ENCODE results near the gene RANBP1.

Gene RANBP1

DNA sequence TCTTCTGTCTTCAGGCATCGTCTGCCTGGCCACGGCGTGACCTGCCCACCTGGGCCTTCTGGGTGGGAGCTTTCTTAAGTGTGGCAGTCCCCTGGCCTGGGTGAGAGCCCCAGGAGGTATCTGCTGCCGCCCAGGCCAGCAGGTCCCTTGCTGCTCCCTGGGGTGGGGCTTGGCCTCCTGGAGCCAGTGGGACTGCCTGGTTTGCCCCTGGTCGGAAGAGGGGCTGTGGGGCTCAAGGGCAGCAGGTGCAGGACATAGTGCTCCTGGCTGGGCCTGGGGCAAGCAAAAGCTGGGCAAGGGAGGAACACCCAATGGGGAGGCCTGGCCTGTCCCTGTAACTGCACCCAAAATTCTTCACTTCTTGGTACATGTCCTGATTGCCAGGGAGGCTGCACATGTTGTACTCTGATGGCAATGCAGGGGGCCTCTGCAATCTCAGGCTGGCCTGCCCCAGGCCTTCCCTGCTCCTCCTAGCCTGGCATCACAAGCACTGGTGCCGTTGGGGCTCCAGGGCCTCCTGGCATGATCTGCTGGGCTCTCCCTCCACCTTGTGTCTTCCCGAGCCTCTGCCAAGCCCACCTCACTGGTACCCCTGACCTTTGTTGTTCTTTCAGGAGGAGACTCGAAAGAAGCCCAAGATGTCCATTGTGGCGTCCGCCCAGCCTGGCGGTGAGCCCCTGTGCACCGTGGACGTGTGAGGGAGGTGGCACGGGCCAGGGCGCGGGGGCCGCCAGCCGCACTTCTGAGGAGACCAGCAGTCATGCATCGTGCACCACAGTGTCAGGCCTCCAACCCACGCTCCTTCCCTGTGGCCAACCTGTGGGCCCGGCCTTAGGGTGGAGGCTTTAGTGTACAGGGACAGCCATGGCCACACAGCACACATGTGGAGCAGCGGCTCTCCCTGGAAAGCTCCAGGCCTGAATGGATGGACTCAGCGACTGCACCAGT lies 6.2 kb upstream of the RANBP1 start:
- DNase-seq (ENCODE audit: extremely low spot score), result no peak
- no peak for TF ChIP-seq ZNF384 (IDR thresholded peaks at IDR 0.05)
- no peak for TF ChIP-seq HDGF (IDR thresholded peaks at IDR 0.05; ENCODE audit: borderline replicate concordance)
- TF ChIP-seq, protein P1, sequence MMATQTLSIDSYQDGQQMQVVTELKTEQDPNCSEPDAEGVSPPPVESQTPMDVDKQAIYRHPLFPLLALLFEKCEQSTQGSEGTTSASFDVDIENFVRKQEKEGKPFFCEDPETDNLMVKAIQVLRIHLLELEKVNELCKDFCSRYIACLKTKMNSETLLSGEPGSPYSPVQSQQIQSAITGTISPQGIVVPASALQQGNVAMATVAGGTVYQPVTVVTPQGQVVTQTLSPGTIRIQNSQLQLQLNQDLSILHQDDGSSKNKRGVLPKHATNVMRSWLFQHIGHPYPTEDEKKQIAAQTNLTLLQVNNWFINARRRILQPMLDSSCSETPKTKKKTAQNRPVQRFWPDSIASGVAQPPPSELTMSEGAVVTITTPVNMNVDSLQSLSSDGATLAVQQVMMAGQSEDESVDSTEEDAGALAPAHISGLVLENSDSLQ (IDR thresholded peaks at IDR 0.05), result no peak
- TF ChIP-seq NFRKB (IDR thresholded peaks at IDR 0.05), result no peak
- POLR2A ChIA-PET, result interaction anchor here (0.8 to 3.8 kb wide), 2 partner anchors 11 to 30 kb away, joined by 3 to 15 read pairs (median 9); partner anchors contain the start of gene DGCR8
- CTCF ChIA-PET, result interaction anchor here (1.4 to 1.5 kb wide), 2 partner anchors 14 to 27 kb away, joined by 4 to 8 read pairs; no protein-coding TSS in a partner anchor

DNA sequence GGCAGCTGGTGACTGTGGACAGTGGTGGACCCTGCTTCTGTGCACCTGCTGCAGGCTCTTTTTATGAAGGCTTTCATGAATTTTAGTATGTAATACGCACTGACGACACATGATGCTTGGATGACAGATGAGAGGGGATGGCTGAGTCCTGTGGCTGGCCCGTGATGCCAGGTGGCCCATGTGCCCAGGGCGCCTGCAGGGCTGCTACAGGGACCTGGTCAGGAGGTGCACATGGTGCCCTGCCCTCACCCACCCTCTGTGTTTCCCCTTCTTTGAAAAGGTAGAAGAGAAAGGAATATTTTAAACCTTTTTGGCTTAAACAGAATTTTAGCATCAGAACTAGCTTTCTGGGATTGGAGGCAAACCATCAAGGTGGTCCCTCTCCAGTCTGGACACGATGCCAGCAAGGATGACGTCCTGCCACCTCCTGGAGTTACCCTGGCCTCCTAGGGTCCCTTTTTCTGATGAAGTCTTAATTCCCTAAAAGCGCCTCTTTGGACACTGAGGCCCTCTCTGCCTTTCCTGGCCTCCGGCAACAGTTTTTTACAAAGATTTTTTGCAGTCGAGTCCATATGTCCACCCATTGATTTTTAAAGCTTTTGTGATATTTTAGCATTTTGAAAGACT lies 5.4 kb upstream of the RANBP1 start:
- no peak for DNase-seq (ENCODE audit: extremely low spot score)
- CTCF ChIA-PET, result interaction anchor here (0.6 to 1.5 kb wide), 3 partner anchors 9 to 28 kb away, joined by 3 to 8 read pairs (median 4); no protein-coding TSS in a partner anchor
- POLR2A ChIA-PET, result interaction anchor here (3.8 kb wide), 1 partner anchor 31 kb away, joined by 15 read pairs; the partner anchor contains the start of gene DGCR8
- no peak for TF ChIP-seq NFRKB (IDR thresholded peaks at IDR 0.05)
- no peak for TF ChIP-seq TARDBP (IDR thresholded peaks at IDR 0.05)
- TF ChIP-seq L3MBTL2 (conservative IDR thresholded peaks at IDR 0.05), result no peak
- TF ChIP-seq SP1 (IDR thresholded peaks at IDR 0.05), result no peak
- no peak for TF ChIP-seq FOXK2 (IDR thresholded peaks at IDR 0.05)
- no peak for TF ChIP-seq ELF4 (IDR thresholded peaks at IDR 0.05)
- no peak for TF ChIP-seq BHLHE40 (IDR thresholded peaks at IDR 0.05; ENCODE audit: borderline replicate concordance)
- TF ChIP-seq, protein P1 (IDR thresholded peaks at IDR 0.05), result no peak
- no peak for TF ChIP-seq FOXM1 (IDR thresholded peaks at IDR 0.05; ENCODE audit: borderline replicate concordance)
- no peak for TF ChIP-seq CTBP1 (IDR thresholded peaks at IDR 0.05; ENCODE audit: borderline replicate concordance)
- no peak for TF ChIP-seq ZNF384 (IDR thresholded peaks at IDR 0.05)
- TF ChIP-seq LEF1 (IDR thresholded peaks at IDR 0.05; ENCODE audit: borderline replicate concordance), result no peak
- no peak for TF ChIP-seq ARNT (IDR thresholded peaks at IDR 0.05)
- TF ChIP-seq HDGF (IDR thresholded peaks at IDR 0.05; ENCODE audit: borderline replicate concordance), result no peak

DNA sequence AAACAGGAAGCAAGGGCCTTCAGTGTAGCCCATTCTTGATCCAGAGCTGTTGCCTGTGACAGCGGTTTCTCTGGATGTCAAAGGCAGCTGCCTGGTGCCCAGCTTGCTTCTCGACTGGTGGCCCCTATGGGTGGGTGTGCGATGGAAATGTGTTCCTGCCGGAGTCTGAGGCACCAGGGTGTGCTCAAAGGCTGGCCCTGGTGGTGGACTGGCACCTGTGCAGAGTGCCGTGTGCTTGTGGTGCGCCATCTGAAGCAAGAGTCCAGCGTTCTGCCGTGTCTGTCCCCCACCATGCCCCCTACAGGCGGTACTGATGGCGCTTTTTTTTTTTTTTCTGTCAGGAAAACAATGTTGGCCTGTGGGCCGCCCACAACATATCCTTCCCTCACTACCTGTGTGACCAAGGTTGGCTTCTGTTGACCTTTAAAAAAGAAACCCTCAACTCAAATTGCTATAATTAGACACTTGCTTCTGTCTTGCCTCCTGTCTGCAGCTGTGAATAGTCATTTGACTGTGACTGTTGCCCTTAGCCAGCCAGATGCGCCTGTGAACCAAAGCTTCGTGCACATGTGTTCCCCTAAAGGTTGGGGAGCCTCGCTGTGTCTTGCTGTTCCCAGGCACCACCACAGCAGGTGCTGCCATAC lies 4.7 kb upstream of the RANBP1 start:
- POLR2A ChIA-PET, result interaction anchor here (1.2 to 3.8 kb wide), 2 partner anchors 17 to 32 kb away, joined by 5 to 15 read pairs; partner anchors contain the start of gene DGCR8
- peak; percentile 75 for DNase-seq (ENCODE audit: extremely low spot score)
- CTCF ChIA-PET, result interaction anchor here (0.6 to 1.5 kb wide), 4 partner anchors 8 to 28 kb away, joined by 3 to 8 read pairs (median 4); no protein-coding TSS in a partner anchor
- TF ChIP-seq ZNF384 (IDR thresholded peaks at IDR 0.05), result peak; percentile 95
- TF ChIP-seq HDGF (IDR thresholded peaks at IDR 0.05; ENCODE audit: borderline replicate concordance), result no peak

DNA sequence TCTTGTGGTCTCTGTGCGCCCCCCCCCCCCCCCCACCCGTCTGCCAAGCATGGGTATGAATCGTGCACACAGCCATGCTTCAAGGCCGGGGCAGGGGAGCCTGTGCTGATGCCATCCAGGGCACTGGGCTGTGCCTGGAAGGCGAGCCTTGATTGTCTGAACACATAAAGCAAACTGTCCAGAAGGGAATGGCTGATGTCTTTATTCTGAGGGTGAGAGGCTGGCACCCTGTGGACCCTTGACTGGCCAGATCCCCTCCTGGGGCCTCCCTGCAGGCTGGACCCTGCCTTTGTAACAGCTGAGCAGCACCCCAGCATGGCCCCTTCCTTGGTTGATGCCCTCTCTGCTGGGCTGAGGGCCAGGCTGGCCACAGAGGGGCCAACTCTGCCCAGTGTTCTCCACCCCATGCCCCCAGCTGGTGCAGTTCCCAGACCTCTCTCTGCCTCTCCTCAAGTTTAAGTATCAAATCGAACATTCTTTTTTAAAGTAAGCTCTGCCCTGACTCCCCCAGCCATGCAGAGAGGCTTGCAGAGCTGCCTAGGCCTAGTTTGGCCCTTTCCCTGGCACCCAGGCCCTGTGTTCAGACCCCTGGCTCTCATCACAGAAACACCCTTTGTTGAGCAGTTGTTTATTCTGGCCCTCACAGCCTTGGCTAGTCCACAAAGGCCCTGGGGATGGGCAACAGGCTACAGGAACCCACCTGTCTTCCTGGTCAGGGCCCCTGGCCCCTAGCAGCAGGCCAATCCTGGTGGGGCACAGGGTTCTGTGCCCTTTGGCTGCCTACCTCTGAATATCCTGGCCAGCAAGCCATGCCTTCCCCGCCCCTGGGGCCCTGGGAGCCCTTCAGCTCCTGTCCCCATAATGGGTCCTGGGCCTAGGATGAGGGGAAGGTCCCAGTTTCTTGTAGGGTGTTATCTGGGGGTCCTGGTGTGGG lies 3.9 kb upstream of the RANBP1 start:
- CTCF ChIA-PET, result interaction anchor here (0.5 to 1.5 kb wide), 3 partner anchors 13 to 98 kb away, joined by 3 to 5 read pairs (median 3); no protein-coding TSS in a partner anchor
- DNase-seq (ENCODE audit: extremely low spot score), result no peak
- TF ChIP-seq FOXK2 (IDR thresholded peaks at IDR 0.05) (no peak), NFRKB (IDR thresholded peaks at IDR 0.05) (no peak), FOXM1 (IDR thresholded peaks at IDR 0.05; ENCODE audit: borderline replicate concordance) (no peak), HDGF (IDR thresholded peaks at IDR 0.05; ENCODE audit: borderline replicate concordance) (no peak), CTBP1 (IDR thresholded peaks at IDR 0.05; ENCODE audit: borderline replicate concordance) (no peak), ELF4 (IDR thresholded peaks at IDR 0.05) (no peak; the same call in 1 of the 2 replicates), ARNT (IDR thresholded peaks at IDR 0.05) (no peak), FOXA1 (IDR thresholded peaks at IDR 0.05) (no peak), SP1 (IDR thresholded peaks at IDR 0.05) (no peak)
- POLR2A ChIA-PET, result interaction anchor here (0.6 to 3.8 kb wide), 5 partner anchors 12 to 169 kb away, joined by 3 to 15 read pairs (median 4); partner anchors contain the start of gene DGCR8

DNA sequence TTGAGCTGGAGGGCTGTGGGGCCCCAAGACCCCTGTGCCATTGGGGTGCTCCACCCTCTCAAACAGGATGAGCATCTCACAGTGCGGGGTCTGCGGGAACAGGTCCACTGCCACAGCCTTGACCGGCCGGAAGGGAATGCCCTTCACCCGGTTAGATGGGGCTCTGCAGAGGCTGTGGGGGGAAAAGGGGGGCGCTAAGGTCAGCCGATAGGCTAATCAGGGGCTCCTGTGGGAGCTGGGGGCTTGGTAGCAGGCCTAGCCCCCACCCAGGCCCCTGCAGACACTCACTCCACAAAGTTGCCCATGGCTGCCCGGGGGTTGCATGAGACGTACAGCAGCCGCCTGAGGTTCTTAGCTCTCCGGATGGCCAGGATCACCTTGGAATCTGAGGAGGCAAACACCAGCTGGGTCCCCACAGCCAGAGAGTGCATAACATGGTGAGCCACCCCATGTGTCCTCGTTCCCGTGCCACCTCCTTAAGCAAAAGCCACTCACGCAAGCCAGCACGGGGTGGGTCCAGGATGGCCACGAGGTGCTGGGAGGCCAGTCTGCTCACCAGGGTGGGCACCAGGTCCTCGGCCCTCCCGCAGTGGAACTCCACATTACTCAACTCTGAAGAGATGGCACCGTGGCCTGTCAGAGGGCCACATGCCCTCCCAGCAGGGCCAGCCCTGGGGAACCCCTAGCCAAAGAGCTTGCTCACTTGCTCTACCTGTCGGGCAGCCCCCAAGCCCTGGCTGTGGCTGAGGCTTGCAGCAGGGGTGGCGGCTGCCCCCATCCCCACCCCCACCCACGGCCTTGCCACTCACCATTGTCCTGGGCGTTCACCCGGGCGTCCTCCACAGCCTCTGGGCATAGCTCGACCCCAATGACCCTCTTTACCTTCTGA lies 3.0 kb upstream of the RANBP1 start:
- TF ChIP-seq CTBP1 (IDR thresholded peaks at IDR 0.05; ENCODE audit: borderline replicate concordance) (no peak), SUZ12 (IDR thresholded peaks at IDR 0.05) (no peak), L3MBTL2 (conservative IDR thresholded peaks at IDR 0.05) (no peak), LEF1 (IDR thresholded peaks at IDR 0.05; ENCODE audit: borderline replicate concordance) (no peak)
- DNase-seq (ENCODE audit: extremely low spot score), result no peak
- ChIA-PET POLR2A (interaction anchor here (0.6 to 3.8 kb wide), 7 partner anchors 11 to 170 kb away, joined by 3 to 15 read pairs (median 4); partner anchors contain the start of gene DGCR8), CTCF (interaction anchor here (1.0 kb wide), 1 partner anchor 99 kb away, joined by 5 read pairs; no protein-coding TSS in a partner anchor)

Measured in HEK293T (cell line).